K562 (cell line): Measurements from ENCODE around the gene DDAH2. TPM values are rescaled to one million over a fixed set of nuclear protein-coding genes. Genes with fewer than 3 reads are reported as not detected.
A peak's percentile ranks its signal among the peaks of the same experiment; 100 is the strongest.

Experiments
- CTCFL ChIP-seq: IDR thresholded peaks from 2 replicates; pipeline ENCODE4 v1.6.1; 2011; ENCODE audit warnings: borderline replicate concordance, low read depth, mild to moderate bottlenecking, moderate library complexity, low read length; ENCODE audit not compliant: insufficient read depth, poor library complexity, severe bottlenecking
- ELF4 ChIP-seq: fragments of 450-650 bp; formaldehyde crosslinking; IDR thresholded peaks from 2 replicates; pipeline ENCODE4 v1.4.0; 2022; ENCODE audit warnings: missing genetic modification characterization
- ETS1 ChIP-seq: conservative IDR thresholded peaks from 2 replicates; pipeline ENCODE4 v1.6.1; 2011; ENCODE audit warnings: low read depth, mild to moderate bottlenecking, low read length; ENCODE audit not compliant: control insufficient read depth
- IRF9 ChIP-seq: fragments of 450-650 bp; IDR thresholded peaks from 2 replicates; pipeline ENCODE4 v1.6.1; 2016; ENCODE audit warnings: missing biosample characterization, missing genetic modification characterization
- KLF1 ChIP-seq: fragments of 450-650 bp; IDR thresholded peaks from 2 replicates; pipeline ENCODE4 v1.6.1; 2016; ENCODE audit warnings: missing genetic modification characterization, missing compliant biosample characterization
- POU5F1 ChIP-seq: fragments of 150-350 bp; IDR thresholded peaks from 2 replicates; pipeline ENCODE4 v1.6.1; 2014; ENCODE audit warnings: borderline replicate concordance, low read length, low read depth, mild to moderate bottlenecking; ENCODE audit not compliant: partially characterized antibody
- RAD21 ChIP-seq, 2 experiments: fragments of 250-450 bp in 1 of 2; fragments of 450-650 bp in 1 of 2; sonication (Bioruptor Pico) in 1 of 2; formaldehyde crosslinking in 1 of 2; IDR thresholded peaks in 1 of 2; conservative IDR thresholded peaks in 1 of 2; 2 replicates each; pipeline versions ENCODE4 v1.4.0 to v1.8.0; 2020 to 2022; ENCODE audit warnings: mild to moderate bottlenecking in 2 of 2, moderate library complexity in 1 of 2
- TBP ChIP-seq: optimal IDR thresholded peaks from 2 replicates; pipeline ENCODE3; 2011; ENCODE audit warnings: low read depth, low read length, improper control_type of control experiment
- polyA plus RNA-seq, 8 experiments: library from polyadenylated mRNA; depleted of rRNA in 4 of 8; stranded (reverse) in 5 of 8; unstranded in 3 of 8; fragments of >200 nt; fragmentation: Nextera tagmentation in 2 of 8; fragmentation: Illumina TruSeq in 1 of 8; extraction: Ambion mirVana in 2 of 8; extraction: Trizol in 1 of 8; gene quantifications; 2 replicates each; pipeline versions ENCODE4 v1.2.1 to v1.2.3, GENCODE V29; 2011 to 2014; ENCODE audit warnings: inconsistent platforms in 1 of 8, missing spikeins in 1 of 8
- total RNA-seq, 7 experiments: library from RNA; depleted of rRNA in 6 of 7; stranded (reverse); fragments of >200 nt in 6 of 7; fragmentation: Illumina TruSeq in 2 of 7; extraction: Trizol in 2 of 7; gene quantifications; 2 replicates each; pipeline versions ENCODE4 v1.2.1 to v1.2.3, GENCODE V29; 2011 to 2021; ENCODE audit warnings: low replicate concordance in 1 of 7
- TF ChIP-seq, protein P1 (sequence below), 2 experiments: fragments of 450-650 bp; IDR thresholded peaks; 2 replicates each; pipeline ENCODE4 v1.6.1; 2016; ENCODE audit warnings: mild to moderate bottlenecking in 2 of 2, borderline replicate concordance in 1 of 2, low read depth in 1 of 2, moderate library complexity in 1 of 2
- TF ChIP-seq, protein P2 (sequence below): sonication (generic); formaldehyde crosslinking; IDR thresholded peaks from 2 replicates; pipeline ENCODE4 v1.5.0; 2020; ENCODE audit warnings: missing genetic modification reagents

Gene DDAH2
- total and polyA plus RNA-seq, 9 of the 15 experiments (the other 6 are each of a cell fraction or from before 2014, with no cell fraction given): 1.8 to 45.4 (median 21.4) TPM

DNA sequence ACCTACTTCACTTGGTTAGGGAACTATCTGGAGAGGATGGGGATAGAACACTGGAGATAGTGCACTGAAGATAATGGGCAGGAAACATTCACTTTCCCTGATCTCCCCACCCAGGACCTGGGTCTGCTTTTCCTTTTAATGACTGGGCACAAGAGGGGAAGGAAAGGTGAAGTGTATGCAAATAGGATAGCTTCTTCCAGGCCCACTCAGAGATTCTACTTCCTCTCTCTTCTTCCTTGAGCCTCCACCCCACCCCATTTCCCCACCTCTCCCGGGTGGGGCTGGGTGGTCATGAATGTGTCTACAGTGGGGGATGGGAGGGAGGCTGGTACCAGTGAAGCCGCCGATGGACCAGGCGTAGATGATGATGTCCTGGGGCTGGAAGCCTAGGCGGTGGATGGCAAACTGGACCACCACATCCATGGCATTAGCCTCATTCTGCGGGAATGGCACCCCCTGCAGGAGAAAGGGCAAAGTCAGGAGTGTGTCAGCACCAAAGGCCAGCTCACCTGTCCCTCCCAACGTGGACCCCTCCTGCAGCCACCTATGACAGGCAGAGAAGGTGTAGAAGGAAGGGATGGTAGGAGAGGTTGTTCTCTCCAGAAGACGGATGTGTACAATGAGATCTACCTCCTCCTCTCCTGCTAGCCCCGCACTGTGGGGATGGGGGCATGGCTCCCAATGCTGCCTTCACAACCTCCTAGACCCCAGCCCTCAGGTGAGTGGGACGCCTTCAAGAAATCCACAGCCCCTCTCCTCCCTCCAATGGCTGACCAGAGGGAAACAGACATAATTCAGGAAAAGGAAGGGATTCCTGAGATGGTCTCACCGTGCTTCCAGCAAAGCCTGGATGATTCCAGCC lies 39.6 kb downstream of the DDAH2 start (continued):
- TF ChIP-seq, protein P1, sequence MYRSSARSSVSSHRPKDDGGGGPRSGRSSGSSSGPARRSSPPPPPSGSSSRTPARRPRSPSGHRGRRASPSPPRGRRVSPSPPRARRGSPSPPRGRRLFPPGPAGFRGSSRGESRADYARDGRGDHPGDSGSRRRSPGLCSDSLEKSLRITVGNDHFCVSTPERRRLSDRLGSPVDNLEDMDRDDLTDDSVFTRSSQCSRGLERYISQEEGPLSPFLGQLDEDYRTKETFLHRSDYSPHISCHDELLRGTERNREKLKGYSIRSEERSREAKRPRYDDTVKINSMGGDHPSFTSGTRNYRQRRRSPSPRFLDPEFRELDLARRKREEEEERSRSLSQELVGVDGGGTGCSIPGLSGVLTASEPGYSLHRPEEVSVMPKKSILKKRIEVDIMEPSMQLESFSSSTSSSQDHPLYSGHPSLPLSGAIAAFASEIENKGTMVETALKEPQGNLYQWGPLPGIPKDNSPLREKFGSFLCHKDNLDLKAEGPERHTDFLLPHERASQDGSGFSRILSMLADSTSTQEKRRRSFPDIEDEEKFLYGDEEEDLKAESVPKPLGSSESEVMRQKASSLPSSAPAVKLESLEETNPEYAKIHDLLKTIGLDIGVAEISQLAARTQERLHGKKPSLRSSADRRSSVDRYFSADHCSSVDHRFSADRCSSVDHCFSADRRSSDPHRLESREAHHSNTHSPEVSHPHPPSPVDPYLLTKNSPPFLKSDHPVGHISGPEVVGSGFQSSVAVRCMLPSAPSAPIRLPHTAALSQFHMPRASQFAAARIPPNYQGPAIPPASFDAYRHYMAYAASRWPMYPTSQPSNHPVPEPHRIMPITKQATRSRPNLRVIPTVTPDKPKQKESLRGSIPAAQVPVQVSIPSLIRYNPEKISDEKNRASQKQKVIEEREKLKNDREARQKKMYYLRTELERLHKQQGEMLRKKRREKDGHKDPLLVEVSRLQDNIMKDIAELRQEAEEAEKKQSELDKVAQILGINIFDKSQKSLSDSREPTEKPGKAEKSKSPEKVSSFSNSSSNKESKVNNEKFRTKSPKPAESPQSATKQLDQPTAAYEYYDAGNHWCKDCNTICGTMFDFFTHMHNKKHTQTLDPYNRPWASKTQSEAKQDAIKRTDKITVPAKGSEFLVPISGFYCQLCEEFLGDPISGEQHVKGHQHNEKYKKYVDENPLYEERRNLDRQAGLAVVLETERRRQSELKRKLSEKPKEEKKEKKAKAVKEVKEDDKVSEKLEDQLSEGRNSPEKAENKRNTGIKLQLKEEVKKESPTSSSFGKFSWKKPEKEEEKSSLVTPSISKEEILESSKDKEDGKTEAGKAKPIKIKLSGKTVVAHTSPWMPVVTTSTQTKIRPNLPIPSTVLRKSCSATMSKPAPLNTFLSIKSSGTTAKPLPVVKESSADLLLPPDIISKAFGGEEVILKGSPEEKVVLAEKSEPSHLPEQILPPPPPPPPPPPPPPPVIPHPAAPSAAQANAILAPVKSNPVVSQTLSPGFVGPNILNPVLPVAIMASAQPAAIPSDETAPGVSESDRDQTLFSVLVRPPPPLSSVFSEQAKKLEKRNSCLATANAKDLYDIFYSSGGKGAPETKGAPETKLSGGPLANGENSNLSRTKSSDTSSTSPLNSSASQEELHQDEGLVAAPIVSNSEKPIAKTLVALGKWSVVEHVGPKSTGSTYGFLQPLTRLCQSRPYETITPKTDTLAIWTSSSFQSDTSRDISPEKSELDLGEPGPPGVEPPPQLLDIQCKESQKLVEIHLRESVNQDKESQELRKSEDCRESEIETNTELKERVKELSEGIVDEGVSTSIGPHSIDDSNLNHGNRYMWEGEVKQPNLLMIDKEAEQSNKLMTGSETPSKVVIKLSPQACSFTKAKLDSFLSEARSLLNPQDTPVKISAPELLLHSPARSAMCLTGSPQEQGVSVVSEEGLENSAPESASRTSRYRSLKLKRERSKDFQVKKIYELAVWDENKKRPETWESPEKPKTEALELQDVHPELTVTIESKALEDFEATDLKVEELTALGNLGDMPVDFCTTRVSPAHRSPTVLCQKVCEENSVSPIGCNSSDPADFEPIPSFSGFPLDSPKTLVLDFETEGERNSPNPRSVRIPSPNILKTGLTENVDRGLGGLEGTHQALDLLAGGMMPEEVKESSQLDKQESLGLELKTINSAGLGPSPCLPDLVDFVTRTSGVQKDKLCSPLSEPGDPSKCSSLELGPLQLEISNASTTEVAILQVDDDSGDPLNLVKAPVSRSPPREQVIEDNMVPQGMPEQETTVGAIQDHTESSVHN (IDR thresholded peaks at IDR 0.05; ENCODE audit: borderline replicate concordance in 1 of 2, low read depth in 1 of 2): no peak
- peak; percentile 86 for TF ChIP-seq CTCFL
- no peak for TF ChIP-seq ELF4
- TF ChIP-seq ETS1: no peak
- TF ChIP-seq, protein P2, sequence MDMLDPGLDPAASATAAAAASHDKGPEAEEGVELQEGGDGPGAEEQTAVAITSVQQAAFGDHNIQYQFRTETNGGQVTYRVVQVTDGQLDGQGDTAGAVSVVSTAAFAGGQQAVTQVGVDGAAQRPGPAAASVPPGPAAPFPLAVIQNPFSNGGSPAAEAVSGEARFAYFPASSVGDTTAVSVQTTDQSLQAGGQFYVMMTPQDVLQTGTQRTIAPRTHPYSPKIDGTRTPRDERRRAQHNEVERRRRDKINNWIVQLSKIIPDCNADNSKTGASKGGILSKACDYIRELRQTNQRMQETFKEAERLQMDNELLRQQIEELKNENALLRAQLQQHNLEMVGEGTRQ (CRISPR knock-in tag): no peak
- TF ChIP-seq IRF9 (tag): no peak
- TF ChIP-seq TBP: no peak
- TF ChIP-seq POU5F1: no peak
- no peak for TF ChIP-seq KLF1 (tag)
- TF ChIP-seq RAD21 (CRISPR knock-in tag; conservative IDR thresholded peaks at IDR 0.05 in 1 of 2, IDR thresholded peaks at IDR 0.05 in 1 of 2): peak in 1 of 2 experiments; percentile 45; a peak in 2 of 4 replicates
